Endometrium (tissue), 2 donors: ENCODE measurements around the gene COA1.
"Not testable (repeated sequence)": the region's sequence is repeated elsewhere in the genome, so short reads cannot be mapped to it uniquely, and the experiment has no call there.

Experiments
- FAIRE-seq: peaks from 2 replicates; lab custom pipeline; 2012; peaks lifted over from hg19 to GRCh38; lab: Jason Lieb, UNC
- donor health status: control.
- donor health status: control.

COA1 gene

DNA sequence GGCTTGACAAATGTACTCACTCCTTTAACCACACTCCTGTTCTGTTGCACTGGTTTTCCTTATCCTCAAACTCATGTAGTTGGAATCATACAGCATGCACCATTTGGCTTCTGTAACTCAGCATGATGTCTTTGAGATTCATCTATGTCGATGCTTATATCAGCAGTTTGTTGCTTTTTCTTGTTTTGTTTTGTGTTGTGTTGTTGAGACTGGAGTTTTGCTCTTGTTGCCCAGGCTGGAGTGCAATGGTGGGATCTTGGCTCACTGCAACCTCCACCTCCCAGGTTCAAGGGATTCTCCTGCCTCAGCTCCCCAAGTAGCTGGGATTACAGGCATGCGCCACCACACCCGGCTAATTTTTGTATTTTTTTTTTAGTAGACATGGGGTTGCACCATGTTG lies 101.5 kb downstream of the COA1 start:
- FAIRE-seq = not testable (repeated sequence)

- no peak for FAIRE-seq
These were observed 102.6 kb downstream of the COA1 start for GRCh38 chr7:43626695-43627094.

- FAIRE-seq = no peak
These were observed 103.3 kb downstream of the COA1 start for GRCh38 chr7:43625980-43626379.

DNA sequence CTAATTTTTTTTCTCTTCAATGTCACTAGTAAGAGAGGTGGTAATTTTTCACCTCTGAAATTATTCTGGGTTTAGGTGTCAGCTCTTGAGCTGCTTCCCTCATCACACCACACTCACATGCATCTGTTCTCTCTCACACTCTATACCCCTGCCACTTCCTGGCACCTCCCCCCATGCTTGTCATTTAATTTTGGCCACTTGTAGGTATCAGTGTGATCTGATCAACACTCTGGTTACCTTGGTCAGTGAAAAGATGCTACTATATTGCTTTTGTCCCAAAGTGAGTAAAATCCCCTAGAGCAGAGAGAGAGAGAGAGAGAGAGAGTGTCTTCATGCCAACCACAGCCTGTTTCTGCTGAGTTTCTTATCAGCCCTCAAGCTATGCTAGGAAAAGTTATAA lies 103.9 kb downstream of the COA1 start:
- FAIRE-seq = no peak

- no peak for FAIRE-seq
These were observed 105.2 kb downstream of the COA1 start for GRCh38 chr7:43624156-43624555.

DNA sequence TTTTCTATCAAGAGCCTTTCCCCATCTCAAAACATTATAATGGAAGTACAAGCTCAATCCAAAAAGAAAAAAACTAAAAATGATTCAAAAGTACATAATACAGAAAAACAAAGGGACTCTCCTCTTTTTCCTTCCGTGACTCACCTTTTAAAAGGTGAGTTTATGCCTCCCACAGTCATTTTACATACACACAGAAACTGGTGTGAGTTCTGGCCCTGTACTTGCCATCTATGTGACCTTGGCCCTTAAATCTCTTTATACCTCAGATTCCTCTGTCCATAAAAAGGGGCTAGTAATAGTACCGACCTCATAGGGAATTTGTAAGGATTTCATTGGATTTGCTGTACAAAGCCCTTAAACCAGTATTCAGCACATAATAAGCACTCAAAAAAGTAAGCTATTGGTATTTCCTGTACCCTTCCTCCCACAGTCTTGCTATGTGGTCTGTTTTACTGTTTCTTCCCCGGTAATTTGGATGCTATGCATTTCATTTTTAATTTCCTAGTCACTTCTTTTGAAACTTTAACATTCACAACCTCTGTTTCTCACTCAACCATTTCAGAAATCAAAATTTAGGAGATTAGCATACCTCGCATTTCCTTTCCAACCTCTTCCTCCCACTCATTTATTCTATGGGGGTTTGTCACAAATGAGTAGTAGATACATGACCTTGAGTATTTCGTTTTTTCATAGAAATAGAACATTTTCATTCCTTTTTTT lies 107.4 kb downstream of the COA1 start:
- FAIRE-seq = no peak

GRCh38 chr7:43619213-43620012 lies 109.9 kb downstream of the COA1 start:
- FAIRE-seq = no peak

GRCh38 chr7:43618073-43618472 lies 111.2 kb downstream of the COA1 start:
- FAIRE-seq = no peak

- FAIRE-seq = no peak
These were observed 112.3 kb downstream of the COA1 start for GRCh38 chr7:43616977-43617376.

DNA sequence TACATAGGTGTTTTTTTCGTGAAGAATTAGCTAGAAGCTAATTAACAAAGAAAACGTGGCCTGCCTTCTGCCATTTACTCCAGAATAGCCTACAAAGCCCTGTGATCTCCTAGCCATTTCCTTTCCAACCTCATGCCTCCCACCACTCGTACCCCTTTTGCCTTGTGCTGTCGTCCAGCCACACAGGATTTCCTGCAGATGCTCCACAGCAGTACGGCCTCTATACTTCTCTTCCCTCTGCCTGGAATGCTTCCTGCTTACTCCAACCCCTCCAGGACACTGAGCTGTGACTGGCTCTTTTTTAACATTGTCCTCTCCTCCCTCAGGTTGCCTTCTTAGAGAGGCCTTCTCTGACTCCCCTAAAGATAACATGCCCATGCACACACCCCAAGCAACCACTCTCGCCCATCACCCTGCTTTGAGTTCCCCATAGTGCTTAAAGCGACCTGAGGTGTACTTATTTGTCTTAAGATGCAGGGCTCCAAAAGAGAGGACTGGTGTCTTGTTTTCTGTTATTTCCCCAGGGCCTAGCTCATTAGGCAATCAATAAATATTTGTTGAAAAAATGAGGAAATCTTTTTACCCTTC lies 113.7 kb downstream of the COA1 start:
- no peak for FAIRE-seq

DNA sequence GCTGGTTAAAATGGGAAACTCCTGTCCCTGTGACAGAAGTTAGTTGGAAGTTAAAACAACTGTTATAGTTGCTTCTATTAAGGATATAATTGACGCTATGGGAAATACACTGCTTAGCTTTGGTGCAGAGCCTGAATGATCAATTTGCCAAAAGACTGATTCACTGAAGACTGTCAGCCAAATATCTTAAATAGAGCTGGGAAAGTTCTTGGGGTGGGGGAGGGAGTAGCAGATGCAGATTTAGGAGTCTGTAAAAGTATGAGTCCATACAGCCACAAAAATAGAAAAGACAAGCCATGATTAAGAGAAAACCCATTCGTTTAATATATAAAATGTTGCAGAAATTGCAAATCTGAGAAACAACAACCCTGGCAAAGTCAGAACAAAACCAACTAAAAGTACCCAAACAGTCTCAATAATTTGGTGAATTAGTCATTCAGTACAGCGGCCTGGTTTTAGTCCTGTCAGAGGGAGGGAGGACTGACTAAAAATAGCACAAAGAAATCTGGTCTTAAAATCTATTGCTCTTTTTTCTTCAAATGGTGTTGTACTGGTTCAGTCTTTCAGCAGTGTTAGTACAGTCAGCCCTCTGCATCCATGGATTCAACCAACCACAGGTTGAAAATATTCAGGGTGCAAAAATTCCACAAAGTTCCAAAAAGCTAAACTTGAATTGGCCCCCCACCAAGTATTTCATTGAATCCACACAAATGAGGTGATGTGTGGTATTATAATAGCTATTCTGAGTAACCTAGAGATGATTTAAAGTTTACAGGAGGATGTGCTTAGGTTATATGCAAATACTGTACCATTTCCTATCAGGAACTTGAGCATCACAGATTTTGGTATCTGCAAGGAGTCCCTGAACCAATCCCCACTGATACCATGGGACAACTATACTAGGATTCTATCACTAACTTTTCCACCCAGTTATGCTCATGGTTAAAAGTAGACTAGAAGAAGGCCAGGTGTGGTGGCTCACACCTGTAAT lies 116.4 kb downstream of the COA1 start:
- no peak for FAIRE-seq

- FAIRE-seq = no peak
These were observed 117.2 kb downstream of the COA1 start for GRCh38 chr7:43612128-43612527.

GRCh38 chr7:43609097-43609496 lies 120.2 kb downstream of the COA1 start:
- FAIRE-seq = no peak

DNA sequence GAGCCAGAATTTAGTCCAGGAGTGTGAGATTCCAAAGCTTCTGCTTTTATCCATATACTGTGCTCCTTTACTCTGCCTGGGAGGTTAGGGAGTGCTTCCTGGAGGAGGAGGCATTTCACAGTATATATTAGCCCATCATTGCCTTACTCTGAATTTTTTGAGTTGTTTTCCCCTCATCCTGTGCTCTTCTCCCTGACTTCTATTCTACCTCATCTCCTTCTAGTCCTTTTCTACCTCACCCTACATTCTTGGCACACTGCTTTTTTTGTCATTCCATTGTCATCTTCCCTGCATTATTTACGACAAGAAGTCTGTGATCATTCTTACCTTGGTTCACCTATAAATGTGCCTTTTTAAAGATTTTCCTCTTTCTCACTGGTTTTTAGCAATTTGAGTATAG lies 125.1 kb downstream of the COA1 start:
- no peak for FAIRE-seq

DNA sequence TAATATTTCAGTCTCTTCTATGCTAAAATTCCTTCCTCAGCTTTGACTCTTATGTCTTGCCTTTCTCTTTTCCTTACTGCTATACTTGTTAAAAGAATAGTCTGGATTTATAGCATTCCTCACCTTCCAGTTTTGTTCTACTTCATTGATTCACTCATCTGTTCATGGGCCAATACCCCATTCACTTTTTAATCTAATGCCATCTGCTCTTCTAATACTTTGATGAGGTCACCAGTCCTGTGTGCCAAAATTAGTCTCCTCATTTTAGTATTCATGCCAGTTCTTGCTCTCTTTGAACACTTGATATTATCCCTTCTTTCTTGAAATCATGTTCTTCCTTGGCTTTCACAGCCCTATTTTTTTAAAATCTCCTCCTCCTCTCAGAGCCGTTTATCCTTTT lies 127.1 kb downstream of the COA1 start:
- FAIRE-seq = no peak

DNA sequence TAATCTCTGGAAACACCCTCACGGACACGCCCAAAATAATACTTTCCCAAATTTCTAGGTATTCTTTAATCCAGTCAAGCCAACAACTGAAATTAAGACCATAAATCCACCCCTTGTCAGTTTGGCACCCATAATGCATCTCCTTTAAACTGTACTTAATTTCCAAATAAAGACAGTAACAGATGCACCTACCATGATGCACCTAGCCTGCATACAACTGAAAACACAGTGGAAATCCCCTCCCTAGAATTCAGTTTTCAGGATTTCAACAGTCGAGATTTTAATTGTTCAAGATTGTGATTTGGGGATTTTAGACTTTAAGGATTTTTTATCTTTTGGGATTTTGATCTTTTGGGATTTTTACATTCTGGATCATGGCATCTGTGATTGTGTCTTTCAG lies 129.3 kb downstream of the COA1 start:
- no peak for FAIRE-seq

DNA sequence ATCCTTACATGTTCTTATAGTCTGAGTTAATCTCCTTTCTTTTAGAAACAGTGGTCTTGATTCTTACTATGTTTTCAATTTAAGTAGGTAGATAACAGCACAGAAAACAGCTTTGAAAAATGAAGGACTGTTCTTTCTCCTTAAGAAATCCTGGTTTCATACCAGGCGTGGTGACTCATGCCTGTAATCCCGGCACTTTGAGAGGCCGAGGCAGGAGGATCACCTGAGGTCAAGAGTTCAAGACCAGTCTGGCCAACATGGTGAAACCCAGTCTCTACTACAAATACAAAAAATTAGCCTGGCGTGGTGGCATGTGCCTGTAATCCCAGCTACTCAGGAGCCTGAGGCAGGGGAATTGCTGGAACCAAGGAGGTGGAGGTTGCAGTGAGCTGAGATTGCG lies 132.9 kb downstream of the COA1 start:
- FAIRE-seq = not testable (repeated sequence)

DNA sequence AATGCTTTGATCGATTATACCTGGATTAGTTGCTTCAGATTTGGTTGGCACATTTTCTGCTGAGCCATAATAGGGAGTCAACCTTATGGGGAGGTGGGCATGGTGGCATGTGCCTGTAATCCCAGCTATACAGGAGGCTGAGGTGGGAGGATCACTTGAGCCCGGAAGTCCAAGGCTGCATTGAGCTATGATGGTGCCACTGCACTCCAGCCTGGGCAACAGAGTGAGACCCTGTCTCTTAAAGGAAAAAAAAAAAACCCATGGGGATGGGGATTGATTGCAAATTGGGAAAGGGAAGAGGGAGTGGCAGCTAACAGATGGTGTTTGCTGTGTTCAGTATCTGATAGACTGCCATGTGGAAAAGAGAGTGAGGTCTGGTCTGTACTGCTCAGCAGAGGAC lies 135.3 kb downstream of the COA1 start:
- FAIRE-seq = no peak

DNA sequence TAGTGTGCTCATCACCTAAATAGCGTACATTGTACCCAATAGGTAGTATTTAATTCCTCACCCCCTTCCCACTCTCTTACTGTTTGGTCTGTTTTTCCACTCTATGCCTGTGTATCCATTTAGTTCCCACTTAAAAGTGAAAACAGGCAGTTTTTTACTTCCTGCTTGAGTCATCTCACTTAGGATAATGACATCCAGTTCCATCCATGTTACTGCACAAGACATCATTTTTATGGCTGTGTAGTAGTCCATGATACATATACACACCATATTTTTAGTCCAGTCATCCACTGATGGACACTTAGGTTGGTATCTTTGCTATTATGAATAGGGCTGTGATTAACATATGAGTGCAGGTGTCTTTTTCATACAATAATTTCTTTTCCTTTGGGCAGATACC lies 136.3 kb downstream of the COA1 start:
- FAIRE-seq = no peak

DNA sequence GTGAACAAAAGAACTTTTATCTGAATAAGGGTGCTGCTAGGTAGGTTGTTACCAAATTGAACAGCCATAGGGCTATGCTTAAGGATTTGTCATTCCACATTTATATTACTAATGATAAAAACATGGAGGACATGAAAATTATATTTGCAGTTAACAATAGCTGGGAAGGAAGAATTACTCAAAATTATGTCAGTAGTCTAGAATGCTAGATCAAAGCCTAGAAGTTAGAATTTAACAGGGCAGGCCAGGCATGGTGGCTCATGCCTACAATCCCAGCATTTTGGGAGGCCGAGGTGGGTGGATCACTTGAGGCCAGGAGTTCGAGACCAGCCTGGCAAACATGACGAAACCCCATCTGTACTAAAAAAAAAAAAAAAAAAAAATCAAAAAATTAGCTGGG lies 137.0 kb downstream of the COA1 start:
- no peak for FAIRE-seq

- FAIRE-seq = no peak
These were observed 137.7 kb downstream of the COA1 start for GRCh38 chr7:43591558-43592180.
